CD4-positive, alpha-beta T cell treated with Interleukin-1 beta for 1 hour (primary cell): ENCODE data around the gene KCNMA1.

Experiments used
- DNase-seq, 2 donors: peaks; one replicate each; pipeline ENCODE4 v3.0.0-alpha.2; 2020 to 2022

KCNMA1 gene

DNA sequence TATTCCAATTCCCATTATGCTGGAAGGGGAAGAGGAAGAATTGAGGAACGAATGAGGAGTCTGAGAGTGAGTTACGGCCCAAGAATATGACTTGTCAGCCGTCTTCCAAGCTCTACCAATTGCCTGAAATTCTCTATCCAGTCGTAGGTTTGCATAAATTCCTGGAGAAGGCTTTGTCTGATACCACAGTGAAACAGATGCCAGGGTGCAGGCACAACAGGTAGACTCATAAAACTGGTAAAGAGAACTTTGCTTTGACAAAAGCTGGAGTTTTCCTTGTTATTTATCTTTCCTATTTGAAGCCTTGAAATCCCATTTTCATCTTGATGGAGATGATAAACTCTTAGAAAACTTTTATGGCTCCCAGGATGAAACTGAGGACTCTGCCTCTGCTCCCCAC, 251.2 kb downstream of the KCNMA1 start:
- no peak for DNase-seq

DNA sequence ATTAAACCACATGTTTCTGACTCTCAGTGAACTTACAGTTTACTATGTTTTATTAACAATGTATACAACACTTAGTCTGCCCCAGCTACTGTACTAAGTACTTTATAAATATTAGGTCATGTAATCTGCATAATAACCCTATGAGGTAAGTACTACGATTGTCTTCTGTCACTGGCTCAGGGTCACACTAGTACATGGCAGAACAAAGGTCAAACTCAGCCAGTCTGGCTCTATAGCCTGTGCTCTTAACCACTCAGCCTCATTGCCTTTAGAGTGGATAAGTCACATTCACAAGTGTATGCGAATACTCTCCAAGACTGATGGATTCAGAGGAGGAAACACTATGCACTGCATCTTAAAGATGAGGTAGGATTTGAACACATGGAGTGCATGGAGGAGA, 252.3 kb downstream of the KCNMA1 start:
- no peak for DNase-seq

DNA sequence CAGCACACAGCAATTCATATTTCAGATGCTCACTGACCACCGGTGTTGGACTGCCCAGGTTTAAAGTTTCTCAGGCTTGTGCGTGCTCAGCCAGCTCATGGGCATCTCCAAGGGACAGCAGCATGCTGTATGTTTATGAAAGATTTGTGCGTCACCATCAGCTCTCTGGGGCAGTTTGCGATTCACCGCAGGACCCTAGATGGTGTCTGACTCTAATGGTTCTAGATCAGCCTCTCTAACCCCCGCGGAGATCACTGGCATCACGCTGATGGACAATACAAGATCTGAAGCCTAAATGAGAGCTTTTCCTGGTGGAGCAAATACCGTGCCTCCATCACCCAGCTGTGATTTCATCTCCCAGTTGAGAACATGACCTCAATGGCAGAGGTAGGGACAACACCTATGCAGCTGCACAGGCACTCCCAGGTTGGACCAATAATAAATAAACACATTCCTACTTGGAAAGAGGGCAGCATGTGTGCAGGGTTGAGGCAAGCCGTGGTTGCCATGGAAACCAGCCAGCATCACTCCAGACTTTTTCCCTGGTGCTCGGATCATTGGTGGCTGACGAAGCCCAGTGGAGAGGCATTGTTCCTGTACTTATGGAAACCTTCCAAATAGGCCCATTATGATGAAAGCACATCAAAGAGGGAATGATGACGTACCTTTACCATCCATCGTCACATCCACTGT, 253.6 kb downstream of the KCNMA1 start:
- DNase-seq = no peak

DNA sequence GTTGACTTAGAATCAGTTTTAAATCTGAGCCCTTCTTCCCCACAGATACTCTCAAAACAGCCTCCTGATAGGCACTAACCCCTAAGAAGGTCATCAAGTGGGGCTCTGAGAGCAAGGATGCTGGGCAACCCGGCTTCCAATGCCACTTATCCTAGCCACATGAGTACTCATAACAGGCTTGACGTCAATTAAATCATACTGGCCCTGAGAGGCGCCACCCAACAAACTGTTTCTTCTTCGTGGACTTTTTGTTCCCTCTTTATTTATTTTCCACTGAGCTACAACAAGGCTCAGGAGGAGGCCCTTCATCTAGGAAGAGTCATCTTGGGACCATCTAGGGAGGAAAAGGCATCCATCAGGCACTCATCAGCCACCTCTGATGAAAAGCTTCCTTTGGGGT, 255.9 kb downstream of the KCNMA1 start:
- DNase-seq = no peak

DNA sequence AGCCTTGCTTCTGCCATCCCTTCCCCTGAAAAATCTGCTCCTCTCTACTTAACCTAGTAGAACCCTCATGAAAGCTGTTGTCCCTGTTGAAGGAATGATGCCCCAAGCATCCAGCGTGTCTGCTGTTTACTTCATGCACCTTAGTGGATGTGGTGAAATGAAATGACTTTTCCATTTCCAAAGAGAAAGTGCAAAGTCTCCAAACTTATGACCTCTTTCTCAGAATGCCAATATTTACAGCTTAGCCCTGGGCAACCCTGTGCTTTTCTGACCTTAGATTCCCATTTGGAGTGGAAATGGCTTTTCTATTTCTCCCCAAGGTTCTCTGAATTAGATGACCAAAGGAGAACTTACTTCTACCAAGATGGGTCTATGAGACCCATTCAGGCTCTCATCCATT, 256.9 kb downstream of the KCNMA1 start:
- DNase-seq = no peak

DNA sequence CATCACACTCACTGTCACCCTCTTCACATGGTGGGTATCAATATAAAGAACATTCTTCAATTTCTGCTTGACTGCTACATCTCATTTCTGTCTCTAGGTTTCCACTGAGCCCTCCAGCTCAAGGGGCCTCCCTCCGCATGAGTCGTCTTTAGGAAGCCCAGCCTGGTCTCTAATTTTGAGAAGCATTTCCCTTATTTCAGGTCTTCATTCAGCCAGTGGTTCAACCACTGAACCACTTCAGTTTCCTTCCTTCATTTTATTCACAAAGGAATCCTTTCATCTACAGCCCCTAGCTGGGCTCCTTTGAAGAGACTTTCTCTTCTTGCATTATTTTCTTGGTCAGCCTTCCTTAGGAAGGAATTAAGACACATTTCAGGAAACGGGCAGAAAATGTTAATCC, 257.4 kb downstream of the KCNMA1 start:
- DNase-seq = no peak

DNA sequence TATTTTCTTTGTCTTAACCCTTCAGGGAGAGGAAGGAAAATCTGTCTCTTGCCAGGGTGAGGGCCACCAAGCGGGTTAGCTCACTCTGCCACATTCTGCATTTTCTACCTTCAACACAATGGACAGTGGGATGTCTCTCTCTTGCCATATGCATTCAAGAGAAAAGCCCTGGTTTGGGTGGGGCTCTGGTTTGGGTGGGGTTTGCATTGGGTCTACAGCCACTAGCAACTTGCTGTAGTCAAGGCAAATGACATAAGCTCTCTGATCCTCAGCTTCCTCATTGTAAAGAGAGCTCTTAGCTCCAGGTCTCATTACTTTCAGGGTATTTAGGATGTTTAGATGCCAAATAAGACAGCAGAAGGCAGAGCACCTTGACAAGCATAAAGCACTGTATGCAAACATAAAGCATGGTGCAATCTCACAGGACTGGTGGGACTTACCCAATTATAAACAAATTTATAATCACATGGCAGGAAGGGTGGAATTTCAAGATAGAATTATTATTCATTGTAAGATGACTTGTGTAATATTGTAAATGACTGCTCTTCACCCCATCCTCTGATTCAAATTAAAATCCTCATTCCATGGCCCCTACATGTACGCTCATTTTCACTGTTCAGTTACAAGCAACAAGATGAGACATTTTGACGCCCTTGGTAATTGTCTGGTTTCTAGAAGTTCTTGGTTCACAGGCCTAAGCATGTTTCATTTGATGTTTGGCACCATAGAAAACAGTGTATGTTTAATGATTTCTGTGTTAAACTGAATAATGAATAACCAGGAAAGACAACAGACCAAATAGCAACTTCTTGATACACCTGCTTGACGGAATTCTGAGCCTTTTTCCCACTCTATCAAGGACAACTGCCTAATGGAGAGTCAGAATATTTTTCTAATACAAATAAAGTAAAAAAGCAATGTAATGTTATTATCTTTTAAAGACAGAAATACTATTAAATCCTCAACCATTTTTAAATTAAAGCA, 258.9 kb downstream of the KCNMA1 start:
- DNase-seq = no peak

DNA sequence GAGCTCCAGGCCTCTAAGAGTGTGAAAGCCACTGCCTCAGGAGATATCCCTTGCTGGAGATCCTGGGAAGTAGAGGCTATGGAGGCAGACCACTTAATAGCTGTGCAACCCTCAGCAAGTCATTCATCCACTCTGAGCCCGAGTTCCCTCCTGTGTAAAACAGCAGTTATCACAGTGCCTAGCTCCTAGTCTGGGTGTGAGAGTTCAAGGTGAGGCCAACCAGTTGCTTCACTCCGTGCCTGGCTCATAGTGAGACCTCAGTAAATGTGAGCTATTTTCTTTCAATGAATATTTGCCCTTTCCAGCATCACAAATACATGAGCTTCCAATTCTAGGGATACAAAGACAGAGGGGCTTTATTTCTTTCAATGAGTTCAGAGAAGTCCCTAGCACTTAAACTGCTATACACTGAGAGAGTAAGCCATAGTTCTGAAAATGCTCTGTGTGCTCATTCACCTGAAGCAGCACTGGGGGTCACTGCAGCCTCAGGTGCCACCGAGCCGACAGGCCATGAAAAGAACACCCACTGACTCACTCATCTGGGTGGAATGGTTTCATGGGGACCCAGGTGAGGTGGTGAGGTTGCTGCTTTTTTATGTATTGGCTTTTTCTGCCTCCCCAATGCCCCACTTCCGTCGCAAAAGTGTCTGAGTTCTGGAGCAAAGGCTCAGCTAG, 259.8 kb downstream of the KCNMA1 start:
- no peak for DNase-seq

DNA sequence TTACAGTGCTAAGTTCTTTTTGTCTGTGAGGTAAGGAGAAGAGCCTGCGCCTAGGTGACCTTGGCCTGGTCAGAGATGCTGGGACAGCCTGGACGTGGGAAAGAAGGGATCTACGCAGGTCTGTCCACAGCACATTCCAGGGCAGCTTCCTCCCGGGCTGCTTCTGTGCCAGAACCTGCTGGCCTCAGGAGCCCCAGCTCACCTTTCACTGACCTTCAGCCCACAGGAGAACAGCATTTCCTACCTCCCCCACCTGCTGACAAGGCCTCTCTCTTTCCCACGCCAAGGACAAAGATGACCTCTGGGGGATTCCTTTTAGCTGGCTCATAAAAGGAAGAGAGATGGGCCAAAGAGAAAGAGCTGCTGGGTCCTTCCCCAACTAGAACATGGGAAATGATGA, 260.6 kb downstream of the KCNMA1 start:
- no peak for DNase-seq

DNA sequence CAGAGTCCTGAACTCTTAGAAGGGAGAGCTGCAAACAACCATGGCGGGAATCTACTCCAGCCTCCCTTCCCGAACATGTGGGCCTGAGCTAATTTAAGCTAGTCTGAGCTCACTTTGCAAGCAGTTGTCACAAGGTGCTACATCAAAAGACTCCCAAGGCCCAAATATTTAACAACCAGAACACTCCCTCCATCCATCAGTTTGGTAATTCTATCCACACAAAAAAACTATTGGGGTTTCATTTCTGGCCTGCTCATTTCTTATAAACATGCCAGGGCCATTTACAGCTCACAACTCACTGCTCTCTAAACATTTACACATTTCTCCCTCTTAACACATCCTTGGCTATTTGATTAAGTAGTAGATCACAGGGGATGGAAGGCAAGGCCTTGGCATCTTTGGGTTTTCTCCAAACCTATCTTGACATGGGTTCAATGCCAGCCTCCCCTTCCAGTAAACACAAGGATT, 263.4 kb downstream of the KCNMA1 start:
- no peak for DNase-seq

DNA sequence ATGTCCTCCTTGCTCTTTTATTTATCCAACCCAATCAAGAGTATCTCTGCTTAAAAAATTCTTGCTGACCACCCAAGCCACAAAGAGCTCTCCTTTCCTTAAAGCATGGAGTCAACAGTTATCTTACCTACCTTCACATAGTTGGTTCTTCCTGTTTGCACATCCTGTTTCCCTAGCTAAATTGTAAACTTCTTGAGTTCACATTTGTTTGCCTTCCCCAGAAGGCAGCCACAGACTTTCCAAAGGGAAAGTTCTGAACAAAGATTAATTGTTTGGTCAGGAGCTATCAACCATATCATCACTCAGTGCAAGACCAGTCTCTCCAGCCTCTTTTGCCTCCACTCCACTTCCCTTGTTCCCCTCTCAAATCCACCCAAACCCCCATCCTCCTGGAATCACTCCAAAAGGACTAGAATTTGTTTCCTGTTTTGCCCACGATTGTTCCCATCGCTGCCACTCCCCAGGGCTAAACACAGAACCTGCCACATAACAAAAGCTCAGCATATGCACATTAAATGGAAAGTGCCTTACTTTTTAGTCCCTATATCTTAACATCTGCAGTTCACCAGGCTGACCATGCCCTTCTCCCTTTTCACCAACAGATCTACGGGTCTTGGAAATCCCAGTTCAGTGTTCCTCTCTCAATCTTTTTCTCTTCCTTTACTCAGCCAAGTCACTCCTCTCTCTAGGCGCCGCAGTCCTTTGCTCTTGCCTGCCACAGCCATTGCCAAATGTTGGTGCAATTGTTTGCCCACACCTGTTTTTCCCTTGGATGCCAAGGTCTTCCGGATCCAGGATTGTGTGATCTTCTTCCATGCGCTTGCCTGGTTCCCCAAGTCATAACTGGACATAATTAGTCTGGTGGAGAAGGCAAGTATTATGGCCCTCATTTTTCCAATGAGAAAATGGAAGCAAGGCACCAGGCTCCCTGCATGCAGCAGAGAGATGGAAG, 265.5 kb downstream of the KCNMA1 start:
- DNase-seq = no peak

DNA sequence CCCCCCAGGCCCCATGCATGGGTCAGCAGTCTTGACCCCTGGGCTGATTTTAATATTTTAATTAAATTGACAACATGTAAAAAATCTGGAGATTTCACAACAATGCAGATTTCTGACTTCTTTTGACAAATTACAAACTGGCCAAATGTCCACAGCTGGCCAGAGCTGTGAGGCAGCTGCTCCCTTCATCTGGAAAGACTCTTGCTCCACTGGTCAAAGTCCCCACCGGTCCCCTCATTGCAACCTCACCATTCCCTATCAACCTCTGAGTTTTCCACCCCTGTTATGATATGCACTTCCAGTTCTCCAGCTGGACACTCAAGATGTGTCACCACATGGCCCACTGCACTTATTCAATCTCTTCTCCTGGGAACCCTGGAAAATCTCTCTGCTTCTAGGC, 266.2 kb downstream of the KCNMA1 start:
- DNase-seq = no peak

DNA sequence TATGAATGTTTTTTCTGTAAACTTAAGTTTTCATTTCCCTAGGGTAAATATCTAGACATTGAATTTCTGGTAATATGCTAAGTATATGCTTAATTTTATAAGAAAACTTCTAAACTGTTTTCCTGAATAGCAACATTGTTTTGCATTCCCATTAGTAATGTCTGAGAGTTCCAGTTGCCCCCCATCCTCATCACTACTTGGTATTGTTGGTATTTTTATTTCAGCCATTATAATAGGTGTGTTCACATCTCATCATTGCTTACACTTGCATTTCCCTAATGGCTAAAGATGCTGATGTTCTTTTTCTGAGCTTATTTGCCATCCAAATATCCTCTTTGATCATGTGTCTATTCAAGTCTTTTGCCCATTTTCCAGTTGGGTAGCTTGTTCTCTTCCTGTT, 269.6 kb downstream of the KCNMA1 start:
- no peak for DNase-seq

DNA sequence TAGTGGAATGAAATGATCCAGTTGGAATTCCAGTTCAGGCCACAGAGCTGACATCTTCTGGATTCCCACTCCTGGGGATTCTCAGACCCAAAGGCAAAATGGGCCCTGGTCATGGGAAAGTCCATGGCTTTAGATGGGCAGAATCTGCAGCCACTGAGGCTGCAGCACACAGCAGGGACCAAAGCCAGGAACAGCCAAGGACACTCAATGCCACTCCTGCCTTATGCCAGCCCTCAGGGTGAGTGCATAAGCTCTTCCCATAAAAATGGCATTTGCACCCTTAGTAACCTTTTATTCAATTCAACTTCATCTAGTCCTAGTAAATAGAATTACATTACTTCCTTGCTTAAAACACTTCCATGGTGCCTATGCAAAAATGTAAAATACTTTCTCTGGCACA, 274.4 kb downstream of the KCNMA1 start:
- DNase-seq = no peak

DNA sequence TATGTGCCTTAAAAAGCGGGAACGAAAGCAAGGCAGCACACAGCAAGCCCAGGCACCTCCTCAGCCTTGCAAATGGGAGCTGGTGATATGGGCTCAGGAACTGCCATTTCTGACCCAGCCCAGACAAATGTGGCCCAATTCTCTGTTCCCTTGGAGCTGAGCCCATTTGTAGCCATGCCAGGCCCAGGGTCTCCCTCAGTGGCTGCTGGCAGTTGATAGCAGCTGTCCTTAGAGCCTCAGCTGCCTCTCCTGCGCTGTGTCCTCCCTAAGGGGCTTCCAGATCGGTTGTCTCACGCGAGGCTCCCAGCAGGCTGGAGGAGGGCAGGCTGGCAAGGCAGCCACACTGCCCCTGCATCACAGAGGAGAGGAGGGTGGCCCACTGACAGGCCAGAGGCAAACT, 275.8 kb downstream of the KCNMA1 start:
- DNase-seq = no peak

DNA sequence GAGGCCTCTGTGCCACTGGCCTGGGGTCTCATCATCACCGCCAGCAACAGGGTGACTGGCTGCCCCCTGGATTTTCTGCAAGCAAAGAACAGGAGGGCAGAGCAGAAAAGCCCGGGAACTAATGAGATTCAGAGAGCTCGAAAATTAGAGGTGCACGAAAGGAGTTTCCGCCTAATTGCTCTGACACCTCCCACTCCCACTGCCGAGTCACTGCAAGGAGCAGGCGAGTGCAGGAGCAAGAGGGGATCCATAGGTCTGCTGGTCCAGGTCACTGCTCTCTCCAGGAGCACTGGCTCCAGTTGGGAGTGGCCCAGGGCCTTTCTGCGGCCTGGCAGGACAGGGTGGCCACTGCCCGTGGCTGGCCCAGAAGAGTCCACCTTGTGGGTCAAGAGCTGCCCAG, 276.2 kb downstream of the KCNMA1 start:
- DNase-seq = no peak

DNA sequence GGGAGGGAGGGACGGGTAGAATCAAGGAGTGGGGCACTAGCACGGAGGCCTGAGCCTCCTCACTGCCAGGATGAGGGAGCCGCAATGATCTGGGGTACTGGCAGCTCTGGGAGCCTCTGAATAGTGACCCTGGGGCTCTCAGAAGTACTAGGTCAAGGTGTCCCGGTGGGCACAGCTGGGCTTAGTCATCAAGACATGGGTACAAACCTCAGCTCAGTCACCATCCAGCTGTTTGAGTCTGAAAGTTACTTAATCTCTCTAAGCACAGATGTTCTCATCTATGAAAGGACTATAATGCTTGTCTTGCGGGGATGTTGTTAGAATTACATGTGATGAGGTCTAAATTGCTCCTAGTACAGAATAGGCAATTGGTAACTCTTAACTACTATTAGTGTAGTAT, 276.8 kb downstream of the KCNMA1 start:
- DNase-seq = no peak

DNA sequence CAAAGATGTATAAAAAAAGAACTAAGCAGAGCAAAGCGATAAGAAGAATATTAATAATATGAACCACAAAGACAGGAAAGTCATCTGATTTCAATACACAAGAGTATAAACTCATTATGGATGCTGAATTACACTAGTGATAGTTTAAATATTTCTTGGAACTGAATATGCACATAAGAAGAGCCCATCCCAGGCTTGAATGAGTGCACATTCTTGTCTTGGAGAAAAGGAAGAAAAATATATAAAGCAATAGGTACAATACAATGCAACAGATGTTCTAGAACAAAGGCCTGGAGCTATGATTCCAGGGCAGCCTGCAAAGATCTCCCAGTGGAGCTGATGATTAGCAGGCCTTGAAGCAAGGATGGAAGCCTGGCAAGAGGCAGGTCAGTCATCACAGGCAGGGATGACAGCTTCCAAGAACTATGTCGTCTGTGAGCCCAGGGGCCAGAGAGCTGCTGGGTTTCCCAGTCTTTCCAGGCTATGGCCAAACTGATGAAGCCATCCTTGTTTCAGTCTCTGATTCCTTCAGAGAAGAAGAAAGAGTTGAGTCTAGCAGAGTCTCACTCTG, 277.6 kb downstream of the KCNMA1 start:
- DNase-seq = no peak

DNA sequence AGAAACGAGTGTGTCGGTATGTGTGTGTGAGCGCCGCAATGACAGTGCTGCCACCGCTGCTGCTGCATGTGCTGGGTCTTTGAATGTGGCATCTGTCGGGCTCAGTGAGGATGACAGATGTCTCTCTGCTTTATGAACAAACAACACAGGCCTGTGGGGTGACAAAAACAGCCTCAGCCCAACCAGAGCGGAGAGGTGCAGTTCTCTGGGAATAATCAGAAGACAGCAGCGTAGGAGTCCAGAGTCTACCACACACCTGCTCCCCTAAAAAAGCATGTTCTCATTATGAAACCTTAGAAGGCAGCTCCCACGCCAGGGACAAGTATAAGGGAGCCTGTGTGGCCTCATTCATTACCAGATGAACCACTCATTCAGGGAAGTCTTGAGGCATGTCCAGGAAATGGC, 278.3 kb downstream of the KCNMA1 start:
- no peak for DNase-seq

DNA sequence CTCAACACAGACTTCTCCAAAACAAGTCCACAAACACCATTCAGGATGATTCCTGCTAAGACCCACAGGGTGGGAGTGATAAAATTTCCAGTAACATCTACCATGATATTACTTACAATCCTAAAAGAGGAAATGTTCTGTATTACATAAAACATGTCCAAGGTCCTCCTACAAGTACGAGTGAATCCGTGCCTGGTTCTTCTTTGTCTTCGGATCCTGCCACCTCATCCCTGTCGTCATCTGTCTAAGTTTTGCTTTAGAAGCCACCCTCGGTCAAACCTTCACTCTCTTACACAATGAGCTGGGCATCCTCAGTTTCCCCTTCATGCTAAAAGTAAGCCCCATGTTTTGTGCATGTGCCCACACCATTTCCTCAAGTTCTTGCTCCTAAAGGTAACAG, 279.0 kb downstream of the KCNMA1 start:
- DNase-seq = no peak

DNA sequence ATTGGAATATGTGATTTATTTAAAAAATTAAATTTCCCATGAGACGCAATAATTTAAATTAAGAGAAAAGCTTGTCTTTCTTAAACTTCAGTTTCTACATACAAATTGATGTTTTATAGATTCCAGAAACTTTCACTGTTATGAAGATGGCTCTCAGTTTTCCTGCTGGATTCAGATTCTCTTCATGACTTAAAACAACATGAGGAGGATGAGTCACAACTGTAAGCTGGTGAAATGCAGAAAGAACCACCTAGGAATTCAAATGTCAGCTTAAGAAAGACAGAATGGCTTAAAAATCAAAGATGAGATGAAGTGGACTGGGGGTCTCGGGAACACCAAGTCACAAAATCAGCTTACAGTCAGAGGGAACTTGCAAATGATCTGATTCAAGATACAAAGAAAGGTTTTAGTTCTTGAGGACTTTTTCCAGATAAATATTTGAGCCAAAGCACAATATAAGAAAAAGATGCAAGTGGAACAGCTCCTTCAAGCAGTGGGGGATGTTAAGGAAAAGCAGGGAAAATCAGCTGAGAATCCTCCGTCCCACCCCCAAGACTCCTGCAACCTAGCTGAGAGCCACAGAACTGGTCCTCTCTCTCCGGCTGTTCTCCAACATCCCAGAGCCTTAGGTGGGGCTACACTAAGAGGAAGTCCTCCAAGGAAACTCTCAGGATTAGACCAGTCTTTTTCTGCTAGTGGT, 279.8 kb downstream of the KCNMA1 start:
- DNase-seq = no peak
